Skeletal muscle cell (primary cell): ENCODE results near the gene ZFAND3.
"Not testable (repeated sequence)": the region's sequence is repeated elsewhere in the genome, so short reads cannot be mapped to it uniquely, and the experiment has no call there.

Experiments used
- DNase-seq: peaks from one replicate; pipeline ENCODE4 v3.0.0-alpha.2; 2010; ENCODE audit warnings: low read depth
- H3K4me3 ChIP-seq: 2 replicates; pipeline ENCODE4 v1.5.1; 2011; ENCODE audit warnings: low read depth, mild to moderate bottlenecking, control low read depth, low read length, moderate library complexity

Gene ZFAND3

DNA sequence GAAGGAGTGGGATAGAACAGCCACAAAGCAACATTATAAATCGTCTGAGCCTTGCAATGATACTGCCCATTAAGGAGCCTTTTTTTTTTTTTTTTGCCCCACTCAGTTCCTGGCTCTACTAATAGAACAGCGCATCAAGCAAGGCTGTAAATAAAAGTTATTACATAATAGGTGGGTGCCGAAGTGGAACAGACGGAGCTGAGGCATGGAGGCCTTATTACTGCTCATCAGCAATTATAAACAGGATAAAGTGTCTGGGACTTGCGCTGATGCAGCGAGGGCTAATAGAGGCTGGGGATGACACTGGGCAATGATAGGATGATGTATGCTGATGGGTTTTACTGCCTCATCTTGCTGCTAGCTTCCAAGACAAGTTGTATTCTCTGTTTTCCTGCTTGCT lies 272.1 kb downstream of the ZFAND3 start:
- no peak for DNase-seq
- no peak overlapping the region for H3K4me3 ChIP-seq

DNA sequence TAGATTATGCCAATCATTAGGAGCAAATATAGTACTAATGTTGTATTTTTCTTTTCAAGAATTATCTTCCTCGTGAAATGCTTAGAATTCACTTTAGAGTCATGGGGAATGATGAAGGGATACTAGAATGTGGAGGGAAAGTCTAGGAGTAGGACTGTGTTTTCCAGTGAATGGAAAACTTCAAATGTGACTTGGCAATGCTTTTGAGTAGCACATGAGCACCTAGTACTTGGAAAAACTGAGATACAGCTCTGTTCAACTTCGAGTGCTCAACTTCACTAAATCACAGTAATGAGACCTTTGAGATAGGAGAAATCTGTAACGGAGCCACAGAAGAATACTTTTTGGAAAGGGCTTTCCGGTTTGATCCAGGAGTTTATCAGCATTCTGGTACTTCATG lies 272.9 kb downstream of the ZFAND3 start:
- no peak for DNase-seq
- no peak overlapping the region for H3K4me3 ChIP-seq

DNA sequence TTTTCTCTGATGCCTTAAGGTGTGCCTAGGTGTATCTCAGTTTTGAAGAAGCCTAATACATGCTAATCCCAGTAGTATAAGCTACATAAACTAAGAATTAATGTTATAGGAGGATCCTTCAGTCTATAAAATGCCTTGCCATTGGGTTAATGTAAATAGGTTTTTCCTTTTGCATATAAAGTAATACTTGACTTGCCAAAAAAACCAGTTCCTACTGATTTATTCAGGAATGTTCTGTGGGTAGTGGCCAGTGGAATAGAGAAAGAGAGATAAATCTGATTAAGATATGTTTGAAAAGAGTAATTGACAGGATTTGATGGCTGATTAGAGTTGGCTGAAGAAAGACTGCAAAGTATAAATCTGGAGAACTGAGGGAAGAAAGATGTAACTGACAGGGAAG lies 273.4 kb downstream of the ZFAND3 start:
- H3K4me3 ChIP-seq = no peak overlapping the region
- DNase-seq = no peak

DNA sequence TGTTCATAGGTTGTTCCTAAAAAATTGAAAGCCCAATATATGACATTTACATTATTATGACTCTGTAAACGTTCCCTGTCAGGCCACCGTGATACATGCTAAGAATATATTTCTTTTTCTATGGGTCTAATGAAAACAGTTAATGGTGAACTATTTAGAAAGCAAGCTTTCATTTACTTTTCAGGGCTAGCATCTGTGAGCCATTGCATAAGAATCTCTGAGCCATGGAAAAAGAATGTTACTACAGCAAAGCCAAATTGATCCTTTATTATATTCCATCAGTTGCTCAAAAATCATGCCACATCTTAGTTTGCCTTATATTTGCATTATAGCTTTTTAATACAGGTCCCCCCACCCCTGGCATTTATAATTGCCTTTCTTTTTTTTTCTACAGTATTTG lies 275.5 kb downstream of the ZFAND3 start:
- DNase-seq = no peak
- H3K4me3 ChIP-seq = no peak overlapping the region

DNA sequence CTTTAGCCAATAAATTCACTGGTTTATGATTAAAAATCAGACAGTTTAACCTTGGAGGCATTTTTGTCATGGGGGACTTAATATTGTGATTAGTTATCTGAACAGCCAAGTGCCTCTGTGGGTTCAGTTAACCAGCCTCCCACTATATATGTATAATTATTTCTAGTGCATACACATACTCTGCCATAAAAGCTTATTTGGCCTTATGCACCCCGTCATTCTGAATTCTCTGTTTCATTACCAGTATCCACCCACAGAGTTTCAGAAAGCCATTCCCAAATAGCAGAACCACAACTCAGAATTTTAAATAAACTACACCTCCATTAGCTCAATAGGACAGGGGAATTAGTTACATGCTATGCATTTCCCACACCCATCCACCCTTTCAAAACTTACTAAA lies 279.7 kb downstream of the ZFAND3 start:
- H3K4me3 ChIP-seq = no peak overlapping the region
- DNase-seq = no peak

DNA sequence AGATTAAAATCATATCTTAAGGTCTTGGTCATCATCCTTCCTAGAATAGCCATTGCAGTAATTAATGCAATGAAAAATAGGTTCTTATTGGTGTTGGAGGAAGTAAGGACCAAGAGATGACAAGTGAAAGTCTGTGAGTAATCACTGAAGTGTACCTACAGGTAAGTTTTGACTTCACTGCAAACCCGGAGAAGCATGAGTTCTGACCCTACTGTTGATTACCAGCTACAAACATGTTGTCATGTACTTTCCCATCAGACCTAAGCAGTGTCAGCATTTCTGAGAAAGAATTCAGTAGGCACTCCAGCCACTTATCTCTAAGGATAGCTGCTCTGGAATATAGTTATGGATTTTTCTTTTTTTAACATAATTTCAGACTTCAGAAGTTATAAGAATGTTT lies 280.9 kb downstream of the ZFAND3 start:
- DNase-seq = no peak
- no peak overlapping the region for H3K4me3 ChIP-seq

DNA sequence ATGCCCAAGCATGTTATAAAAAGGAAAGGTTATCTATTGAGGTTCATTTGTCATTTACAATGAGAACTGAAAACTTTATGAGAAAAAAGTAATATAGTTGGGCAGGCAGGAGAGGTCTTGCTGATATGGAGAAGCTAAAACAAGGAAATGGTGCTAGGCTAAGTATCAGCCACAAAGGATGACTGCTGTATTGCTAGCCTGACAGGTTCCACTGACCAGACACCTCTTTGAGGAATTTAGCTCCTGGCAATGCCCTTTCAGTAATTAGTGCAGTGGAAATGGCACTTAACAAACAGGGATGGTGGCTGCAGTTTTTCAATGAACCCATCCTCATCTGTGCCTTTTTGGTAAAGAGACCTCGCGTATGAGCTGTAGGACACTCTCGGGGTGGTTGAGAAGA lies 284.4 kb downstream of the ZFAND3 start:
- no peak for DNase-seq
- H3K4me3 ChIP-seq = no peak overlapping the region

DNA sequence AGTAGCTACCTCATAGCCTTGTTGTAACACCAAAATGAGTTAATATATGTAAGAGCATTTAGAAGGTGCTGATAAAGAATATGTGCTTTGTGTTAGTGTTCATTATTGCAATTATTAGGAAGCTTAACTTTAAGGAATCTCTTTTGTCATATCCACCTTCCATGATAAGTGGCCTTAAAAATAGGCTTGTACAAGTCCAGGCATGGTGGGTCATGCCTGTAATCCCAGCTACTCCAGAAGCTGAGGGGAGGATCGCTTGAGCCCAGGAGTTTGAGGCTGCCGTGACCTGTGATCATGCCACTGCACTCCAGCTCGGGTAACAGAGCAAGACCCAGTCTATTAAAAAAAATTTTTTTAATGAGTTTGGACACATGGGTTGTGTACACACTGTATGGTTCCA lies 285.5 kb downstream of the ZFAND3 start:
- H3K4me3 ChIP-seq = no peak overlapping the region
- no peak for DNase-seq

DNA sequence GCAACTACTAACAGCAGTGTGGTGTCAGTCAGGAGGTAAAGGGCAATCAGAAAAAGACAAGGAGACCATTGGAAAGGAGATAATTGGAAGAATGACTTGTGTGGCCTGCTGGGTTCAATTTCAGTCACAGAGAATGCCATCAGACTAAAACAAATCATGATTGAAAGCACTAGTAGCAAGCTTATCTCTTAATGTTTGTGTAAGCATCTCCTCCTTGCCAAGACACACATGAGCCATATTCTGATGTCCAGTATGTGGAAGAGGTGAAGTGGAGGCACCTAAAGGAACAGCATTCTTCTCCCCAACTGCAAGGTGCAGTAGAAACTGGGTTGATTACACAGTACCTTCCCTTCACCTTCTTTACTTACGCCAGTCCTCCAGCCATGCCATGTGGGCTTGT lies 287.5 kb downstream of the ZFAND3 start:
- no peak overlapping the region for H3K4me3 ChIP-seq
- no peak for DNase-seq

DNA sequence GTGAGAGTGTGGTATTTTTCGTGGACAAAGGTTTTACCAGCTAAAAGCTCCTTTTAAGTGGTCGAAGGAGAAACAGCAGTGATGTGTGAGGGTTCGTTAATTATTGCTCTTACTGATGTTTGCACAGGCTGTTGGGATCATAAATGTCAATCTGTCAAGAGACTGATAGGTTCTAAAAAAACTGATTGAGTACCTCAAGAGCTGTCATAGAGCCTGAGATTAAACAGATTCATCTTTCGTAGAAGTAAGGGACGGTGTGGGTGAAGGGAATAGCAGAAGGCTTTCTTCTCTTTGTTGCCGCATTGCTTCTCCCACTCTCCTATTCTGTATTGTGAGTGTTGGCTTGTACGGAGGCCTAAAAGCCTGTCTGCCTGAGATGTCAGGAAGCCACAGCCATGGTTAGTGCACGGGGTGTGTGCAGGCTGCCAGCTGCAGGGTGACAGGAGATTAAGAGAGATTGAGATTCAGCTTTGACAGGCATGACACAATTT lies 291.0 kb downstream of the ZFAND3 start:
- DNase-seq = no peak
- H3K4me3 ChIP-seq = no peak overlapping the region

DNA sequence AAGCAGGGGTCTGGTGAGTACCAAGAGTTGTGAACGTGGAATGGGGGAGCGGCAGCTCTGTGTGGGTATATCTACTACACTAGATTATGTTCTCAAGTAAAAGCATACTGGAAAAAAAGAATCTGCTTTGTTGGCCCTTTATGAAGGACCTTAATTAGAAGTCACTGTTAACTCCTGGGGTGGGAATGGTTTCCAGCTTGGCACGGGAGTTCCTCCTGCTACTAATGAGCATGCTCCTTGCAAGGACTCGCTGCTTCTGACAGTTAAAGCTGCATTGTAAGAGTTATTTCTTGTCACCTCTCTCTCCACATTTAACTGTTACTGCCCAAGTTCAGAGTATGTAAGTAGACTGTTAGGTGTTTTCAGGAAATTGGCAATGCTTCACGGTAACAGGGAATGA lies 292.7 kb downstream of the ZFAND3 start:
- no peak overlapping the region for H3K4me3 ChIP-seq
- DNase-seq = no peak

DNA sequence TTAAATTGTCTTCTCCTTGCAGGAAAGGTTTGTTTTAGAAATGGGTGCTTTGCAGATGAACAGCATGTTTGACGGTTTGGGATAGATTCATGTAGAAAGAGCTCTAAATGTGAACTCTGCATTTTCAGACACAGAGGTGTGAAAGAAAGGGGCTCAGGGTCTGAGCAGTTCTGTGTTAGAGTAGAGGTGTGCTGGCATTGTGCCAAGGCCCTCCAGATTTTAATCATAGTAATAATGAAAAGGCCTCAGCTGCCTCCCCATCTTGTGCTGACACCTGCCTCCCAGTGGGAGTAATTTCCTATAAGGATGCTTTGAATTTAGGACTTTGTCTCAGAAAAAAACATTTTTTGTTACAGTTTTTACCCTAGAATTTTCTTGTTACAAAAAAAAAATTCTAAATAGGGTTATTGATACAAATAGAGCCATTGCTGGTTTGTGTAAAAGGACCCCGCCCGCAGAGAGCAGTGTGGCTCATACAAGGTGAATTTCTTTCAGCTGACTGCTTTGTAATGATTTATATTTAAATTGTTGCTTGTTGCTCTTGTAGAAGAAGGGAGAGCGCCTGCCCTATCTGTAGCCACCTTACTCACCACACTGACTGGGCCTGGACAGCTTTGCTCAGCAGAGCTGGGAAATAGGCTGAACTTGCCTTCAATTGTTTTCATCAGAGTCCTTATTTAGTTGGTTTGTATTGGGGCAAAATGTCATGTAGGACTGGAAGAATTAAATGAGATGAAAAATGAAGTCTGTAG lies 294.5 kb downstream of the ZFAND3 start:
- no peak overlapping the region for H3K4me3 ChIP-seq
- DNase-seq = no peak

DNA sequence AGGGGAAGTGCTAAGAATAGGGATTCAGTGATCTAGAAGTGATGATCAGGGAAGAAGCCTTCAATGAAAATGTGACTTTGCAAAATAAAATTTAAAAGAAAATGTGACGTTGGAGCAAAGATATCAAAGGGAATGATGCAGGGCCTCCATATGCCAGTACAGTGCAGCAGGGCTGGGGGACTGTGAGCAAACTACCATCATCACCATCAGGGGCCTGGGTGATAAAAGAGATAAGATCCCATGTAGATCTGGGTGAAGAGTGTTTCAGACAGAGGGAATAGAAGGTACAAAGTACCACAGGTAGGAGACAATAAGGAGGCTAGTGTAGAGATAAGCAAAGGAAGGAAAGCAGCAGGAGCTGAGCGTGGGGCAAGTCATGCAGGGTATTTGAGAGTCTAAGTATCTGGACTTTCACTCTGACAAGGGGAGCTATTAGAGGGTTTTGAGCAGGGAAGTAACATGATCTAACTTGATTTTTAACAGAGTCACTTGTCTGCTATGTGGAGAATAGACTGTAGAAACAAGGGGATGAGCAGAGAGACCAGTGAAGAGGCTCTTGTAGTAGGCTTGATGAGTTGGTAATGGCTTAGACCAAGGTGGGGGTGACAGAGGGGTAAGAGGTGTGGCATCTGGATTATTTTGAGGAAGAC lies 295.6 kb downstream of the ZFAND3 start:
- DNase-seq = no peak

DNA sequence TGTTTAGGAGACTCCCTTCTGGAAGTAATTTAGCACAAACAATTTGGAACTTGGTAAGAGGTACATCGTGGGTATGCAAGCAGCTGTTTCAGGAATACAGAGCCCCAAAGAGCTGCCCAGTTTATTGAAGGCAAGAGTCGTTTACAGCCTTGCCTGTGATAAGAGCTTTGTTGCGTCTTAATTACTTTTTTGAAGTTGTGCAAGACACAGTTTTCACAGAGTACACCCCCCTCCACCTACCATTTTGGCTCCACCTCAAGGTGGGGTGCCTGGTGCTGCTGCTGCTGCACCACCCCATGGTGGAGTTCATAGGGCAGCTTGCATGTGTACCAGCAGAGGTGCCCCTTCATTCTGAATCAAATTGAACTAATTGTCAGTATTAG lies 296.1 kb downstream of the ZFAND3 start:
- no peak for DNase-seq
- no peak overlapping the region for H3K4me3 ChIP-seq

More for the DNA sequence above, 295.6 kb downstream of the ZFAND3 start:
- no peak overlapping the region for H3K4me3 ChIP-seq

DNA sequence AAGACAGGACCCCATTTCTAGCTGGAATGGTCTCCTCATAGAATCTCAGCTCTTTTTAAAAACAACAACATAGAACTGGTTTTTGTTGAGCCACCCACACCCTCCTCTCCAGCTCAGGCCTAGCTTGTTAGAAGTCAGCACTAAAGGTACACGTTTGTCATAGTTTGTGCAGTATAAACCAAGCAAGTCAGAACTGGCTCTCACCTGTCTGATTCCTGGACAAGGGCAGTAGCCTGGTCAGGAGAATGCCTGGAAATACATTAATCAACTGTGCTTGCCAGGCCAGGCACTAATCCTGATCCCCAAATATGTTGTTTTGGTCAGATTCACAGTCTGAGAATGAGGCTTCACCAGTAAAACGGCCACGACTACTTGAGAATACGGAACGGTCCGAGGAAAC lies 296.7 kb downstream of the ZFAND3 start:
- H3K4me3 ChIP-seq = no peak overlapping the region
- no peak for DNase-seq

DNA sequence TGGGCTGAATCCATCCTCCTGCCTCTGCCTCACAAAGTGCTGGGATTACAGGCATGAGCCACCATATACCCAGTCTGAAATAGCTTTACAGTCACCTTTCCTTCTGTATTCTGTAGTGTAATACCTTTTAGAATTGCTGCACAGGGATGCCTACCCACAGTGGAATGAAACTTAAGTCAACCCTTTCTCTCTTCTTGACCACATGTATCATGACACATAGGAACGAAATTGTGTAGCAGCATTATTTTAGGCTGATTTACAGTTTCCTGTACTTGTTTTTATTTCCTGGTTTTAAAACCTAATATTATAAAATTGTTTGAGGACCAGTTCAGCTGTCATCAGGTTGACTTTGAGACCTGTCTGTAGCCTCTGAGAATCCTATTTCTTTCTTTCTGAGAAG lies 297.8 kb downstream of the ZFAND3 start:
- DNase-seq = no peak
- no peak overlapping the region for H3K4me3 ChIP-seq

DNA sequence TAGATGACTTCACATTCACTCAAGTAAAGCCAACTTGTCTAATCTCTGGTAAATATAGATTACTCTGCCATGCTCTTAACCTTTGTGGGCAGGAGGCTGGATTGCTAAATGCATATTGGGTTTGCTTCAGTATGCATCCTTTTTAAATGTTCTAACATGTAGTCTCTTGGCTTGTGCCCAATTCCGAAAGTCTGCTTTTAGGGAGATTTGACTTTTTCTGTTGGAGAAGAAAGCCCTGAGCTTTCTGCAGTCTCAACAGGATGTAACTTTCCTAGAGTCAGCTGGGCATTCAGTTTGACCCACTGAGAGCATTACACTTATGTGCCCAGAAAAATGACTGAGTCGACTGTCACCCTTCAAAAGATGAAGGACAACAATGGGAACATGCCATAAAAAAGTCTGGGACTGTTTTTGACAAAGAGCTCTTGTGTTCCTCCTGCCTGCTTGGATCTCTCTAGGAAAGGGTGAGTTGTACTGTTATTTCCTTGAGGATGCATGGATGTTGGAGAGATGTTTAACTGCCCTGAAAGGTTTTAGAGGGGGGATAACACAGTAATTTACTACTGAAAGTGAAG lies 299.4 kb downstream of the ZFAND3 start:
- DNase-seq = no peak
- no peak overlapping the region for H3K4me3 ChIP-seq

DNA sequence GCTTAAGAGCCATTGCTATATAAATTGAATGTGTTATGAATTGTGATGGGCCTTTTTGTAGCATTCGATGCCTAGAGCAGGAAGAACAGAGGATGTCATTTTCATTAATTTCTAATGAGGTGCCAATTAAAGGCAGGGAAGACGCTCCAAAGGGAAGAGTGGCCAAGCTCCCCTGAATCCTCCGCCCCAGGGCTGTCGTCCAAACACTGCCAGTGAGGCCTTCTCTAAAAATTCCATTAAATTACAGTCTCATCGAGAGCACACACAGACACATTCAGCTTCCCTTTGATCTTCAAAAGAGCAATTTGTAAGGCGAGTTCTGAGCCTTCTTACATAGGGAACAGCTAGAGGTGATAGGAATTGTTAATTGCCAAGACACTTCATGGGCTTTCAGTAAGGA lies 300.0 kb downstream of the ZFAND3 start:
- DNase-seq = no peak
- no peak overlapping the region for H3K4me3 ChIP-seq

DNA sequence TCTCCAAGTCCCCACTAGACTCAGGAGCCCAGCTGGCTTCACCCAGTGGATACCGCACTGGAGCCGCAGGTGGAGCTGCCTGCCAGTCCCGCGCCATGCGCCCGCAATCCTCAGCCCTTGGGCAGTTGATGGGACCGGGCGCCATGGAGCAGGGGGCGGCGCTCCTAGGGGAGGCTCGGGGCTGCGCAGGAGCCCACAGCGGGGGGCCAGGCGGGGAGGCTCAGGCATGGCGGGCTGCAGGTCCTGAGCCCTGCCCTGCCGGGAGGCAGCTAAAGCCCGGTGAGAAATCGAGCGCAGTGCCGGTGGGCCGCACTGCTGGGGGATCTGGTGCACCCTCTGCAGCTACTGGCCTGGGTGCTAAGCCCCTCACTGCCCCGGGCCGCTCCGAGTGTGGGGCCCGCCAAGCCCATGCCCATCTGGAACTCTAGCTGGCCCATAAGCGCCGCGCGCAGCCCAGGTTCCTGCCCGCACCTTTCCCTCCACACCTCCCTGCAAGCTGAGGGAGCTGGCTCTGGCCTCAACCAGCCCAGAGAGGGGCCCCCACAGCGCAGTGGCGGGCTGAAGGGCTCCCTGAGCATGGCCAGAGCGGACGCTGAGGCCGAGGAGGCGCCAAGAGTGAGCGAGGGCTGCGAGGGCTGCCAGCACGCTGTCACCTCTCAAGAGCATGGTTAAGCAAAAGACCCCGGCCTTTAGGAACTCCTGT lies 304.8 kb downstream of the ZFAND3 start:
- not testable (repeated sequence) for H3K4me3 ChIP-seq, DNase-seq

DNA sequence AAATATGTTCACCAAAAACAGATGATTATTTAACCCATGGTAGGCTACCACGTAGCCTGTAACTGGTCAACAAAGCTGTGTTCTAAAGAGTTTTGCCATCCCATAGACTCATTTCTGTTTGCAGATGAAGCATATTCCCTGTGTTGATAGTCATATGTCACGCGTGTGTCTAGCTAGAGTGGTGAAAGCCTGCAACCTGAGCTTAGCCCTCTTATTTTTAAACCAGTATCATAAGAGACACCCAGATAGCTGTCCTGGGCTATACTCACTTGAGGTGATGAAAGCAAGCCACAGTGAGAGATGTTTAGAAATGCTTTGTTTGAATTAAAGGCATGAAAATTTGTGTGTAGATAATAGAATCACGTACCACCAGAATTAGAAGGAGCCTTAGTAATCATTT lies 307.8 kb downstream of the ZFAND3 start:
- DNase-seq = no peak
- no peak overlapping the region for H3K4me3 ChIP-seq
